Parathyroid adenoma (tissue), 2 donors: ENCODE results near the gene CKS1B.

Experiments
- H2AFZ ChIP-seq: fragments of 300-600 bp; sonication (generic); one replicate; pipeline ENCODE4 v1.7.0; 2017; ENCODE audit warnings: antibody characterized with exemption, mild to moderate bottlenecking
- H3K27ac ChIP-seq: fragments of 300-600 bp; sonication (generic); one replicate; pipeline ENCODE4 v1.7.0; 2017
- H3K27me3 ChIP-seq: fragments of 300-600 bp; sonication (generic); one replicate; pipeline ENCODE4 v1.7.0; 2017; ENCODE audit warnings: low read length; ENCODE audit not compliant: control insufficient read depth, insufficient read depth
- H3K36me3 ChIP-seq: fragments of 300-600 bp; sonication (generic); one replicate; pipeline ENCODE4 v1.7.0; 2017; ENCODE audit warnings: low read length; ENCODE audit not compliant: control insufficient read depth, insufficient read depth
- H3K4me1 ChIP-seq: fragments of 300-600 bp; sonication (generic); one replicate; pipeline ENCODE4 v1.7.0; 2017; ENCODE audit warnings: control low read depth
- H3K4me2 ChIP-seq: fragments of 300-600 bp; sonication (generic); one replicate; pipeline ENCODE4 v1.7.0; 2017; ENCODE audit warnings: low read length
- H3K4me3 ChIP-seq: fragments of 300-600 bp; sonication (generic); one replicate; pipeline ENCODE4 v1.7.0; 2017; ENCODE audit warnings: low read depth, low read length
- H3K79me2 ChIP-seq: fragments of 300-600 bp; sonication (generic); one replicate; pipeline ENCODE4 v1.7.0; 2017; ENCODE audit warnings: control low read depth
- H3K9ac ChIP-seq: fragments of 300-600 bp; sonication (generic); one replicate; pipeline ENCODE4 v1.7.0; 2017; ENCODE audit warnings: mild to moderate bottlenecking
- H3K9me3 ChIP-seq: fragments of 300-600 bp; sonication (generic); one replicate; pipeline ENCODE4 v1.7.0; 2017; ENCODE audit warnings: low read length; ENCODE audit not compliant: control insufficient read depth
- TF ChIP-seq, protein P1 (sequence below): fragments of 300-600 bp; sonication (generic); IDR thresholded peaks from one replicate; pipeline ENCODE4 v1.7.0; 2017; ENCODE audit warnings: antibody characterized with exemption, mild to moderate bottlenecking
- donor health status: primary hyperparathyroidism.

The CKS1B gene

DNA sequence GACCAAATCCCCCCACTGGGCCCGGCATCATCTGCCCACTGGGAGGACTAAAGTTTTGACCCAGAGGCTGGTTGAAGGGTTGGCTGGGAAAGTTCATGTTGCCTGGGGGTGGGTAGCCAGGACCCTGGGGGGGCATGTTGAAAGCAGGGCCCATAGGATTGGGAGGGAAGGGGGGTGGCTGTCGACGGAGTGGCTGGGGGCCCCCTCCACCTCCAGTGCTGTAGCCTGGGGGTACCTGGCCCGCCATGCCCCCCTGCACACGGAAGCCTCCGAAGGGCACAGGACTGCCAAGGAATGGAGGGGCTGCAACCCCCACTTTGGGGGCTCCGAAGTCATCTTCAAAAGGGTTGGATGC lies 15.1 kb upstream of the CKS1B start:
- Histone ChIP-seq H3K79me2 (no peaks in the 10 kb centered on the region), H3K4me3 (no peak overlapping the region), H3K27me3 (no peaks in the 10 kb centered on the region), H3K4me1 (peaks cover 17% of the 10 kb centered on the region), H2AFZ (no peak overlapping the region), H3K27ac (no peak overlapping the region), H3K4me2 (no peak overlapping the region), H3K9me3 (no peaks in the 10 kb centered on the region), H3K9ac (no peak overlapping the region), H3K36me3 (no peaks in the 10 kb centered on the region)
- TF ChIP-seq, protein P1, sequence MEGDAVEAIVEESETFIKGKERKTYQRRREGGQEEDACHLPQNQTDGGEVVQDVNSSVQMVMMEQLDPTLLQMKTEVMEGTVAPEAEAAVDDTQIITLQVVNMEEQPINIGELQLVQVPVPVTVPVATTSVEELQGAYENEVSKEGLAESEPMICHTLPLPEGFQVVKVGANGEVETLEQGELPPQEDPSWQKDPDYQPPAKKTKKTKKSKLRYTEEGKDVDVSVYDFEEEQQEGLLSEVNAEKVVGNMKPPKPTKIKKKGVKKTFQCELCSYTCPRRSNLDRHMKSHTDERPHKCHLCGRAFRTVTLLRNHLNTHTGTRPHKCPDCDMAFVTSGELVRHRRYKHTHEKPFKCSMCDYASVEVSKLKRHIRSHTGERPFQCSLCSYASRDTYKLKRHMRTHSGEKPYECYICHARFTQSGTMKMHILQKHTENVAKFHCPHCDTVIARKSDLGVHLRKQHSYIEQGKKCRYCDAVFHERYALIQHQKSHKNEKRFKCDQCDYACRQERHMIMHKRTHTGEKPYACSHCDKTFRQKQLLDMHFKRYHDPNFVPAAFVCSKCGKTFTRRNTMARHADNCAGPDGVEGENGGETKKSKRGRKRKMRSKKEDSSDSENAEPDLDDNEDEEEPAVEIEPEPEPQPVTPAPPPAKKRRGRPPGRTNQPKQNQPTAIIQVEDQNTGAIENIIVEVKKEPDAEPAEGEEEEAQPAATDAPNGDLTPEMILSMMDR: no peak

DNA sequence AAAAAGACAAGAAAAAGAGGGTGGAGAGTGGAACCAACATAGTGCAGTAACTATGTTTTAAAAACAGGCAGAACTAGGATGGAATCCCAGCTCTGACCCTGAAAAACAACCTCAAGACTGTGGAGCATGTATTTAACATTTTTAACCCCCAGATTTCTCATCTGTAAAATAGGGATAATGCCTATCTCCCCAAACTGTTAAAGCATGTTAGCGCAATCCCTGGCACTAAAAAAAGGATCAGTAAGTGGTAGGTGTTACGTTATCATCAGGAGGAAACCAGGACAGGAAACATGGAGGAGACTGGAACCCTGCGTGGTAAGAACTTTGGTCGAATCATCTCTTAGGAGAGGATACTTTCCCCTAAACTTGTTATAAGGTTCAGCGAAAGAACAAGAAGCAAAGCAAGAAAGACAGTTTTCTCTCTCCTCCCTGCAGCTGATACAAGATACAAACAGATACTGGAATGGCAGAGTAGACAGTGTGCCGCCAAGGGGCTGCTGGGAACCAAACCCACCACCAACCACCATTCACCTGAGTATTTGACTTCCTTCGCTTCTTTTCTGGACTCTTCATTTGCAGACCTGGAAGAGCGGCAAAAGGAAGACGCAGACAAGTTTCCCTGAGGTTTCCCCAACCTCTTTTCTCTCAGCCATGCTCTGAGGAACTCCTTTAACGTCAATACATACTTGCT lies 13.9 kb upstream of the CKS1B start:
- peak overlapping the region; percentile 97 for H3K4me2 ChIP-seq
- TF ChIP-seq, protein P1: no peak
- no peak overlapping the region for H3K9ac ChIP-seq

DNA sequence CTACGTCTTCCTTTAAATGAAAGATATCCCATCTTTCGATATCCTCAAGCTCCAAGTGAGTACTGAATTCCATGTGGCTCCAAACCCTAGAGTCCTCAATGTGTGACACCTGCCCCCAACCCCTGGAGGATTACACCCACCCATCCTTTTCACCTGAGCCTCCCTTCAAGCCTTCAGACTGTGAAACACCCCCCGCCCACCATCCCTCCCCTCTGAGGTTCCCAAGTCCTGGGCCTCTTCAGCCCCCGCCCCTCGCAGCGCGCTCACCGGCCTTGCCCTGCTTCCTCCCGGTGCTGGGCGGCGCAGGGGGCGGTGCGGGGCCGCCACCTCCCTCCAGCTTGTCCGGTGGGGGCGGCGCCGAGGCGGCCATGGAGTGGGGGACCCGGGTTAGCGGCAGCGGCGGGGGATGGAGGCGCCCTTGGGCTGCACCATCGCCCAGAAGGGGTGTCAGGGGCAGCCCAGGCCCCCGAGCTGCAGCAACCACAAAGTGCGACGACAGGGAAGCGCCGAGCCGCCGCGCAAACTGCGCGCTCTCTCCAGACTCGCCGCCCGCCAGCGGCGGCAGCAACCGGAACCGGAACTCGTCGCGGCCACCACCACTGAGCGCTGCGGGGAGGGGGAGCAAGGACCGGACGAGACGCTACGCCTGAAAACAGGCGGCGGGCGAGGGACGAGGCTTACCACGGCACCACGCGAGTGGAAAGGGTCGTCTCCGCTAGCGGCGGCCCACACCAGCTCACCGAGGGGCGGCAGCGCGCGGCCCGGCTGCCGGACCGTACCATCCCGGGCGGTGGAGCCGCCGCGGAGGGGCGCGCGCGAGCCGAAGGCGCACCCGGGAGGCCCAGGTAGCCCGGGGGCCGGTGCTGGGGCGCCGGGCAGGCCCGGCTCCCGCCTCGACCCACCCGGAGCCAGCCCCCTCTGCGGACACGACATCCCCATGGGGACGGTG lies 13.0 kb upstream of the CKS1B start, which contains the start of gene PYGO2:
TSS of gene PYGO2 (minus strand) at position 576 of the 949 bp plus-strand sequence. CDS start at position 370, 206 bp downstream.
- TF ChIP-seq, protein P1: peak; percentile 48
- Histone ChIP-seq H3K4me1 (peaks cover 12% of the 10 kb centered on the region), H3K4me3 (peak within 1 kb of the TSS; percentile 96), H2AFZ (peak within 1 kb of the TSS; percentile 79), H3K27ac (peak within 1 kb of the TSS; percentile 95), H3K36me3 (no peaks in the 10 kb centered on the region), H3K27me3 (no peaks in the 10 kb centered on the region), H3K4me2 (peak within 1 kb of the TSS; percentile 97), H3K9me3 (no peaks in the 10 kb centered on the region), H3K79me2 (no peaks in the 10 kb centered on the region), H3K9ac (peak within 1 kb of the TSS; percentile 73)

More for the DNA sequence above, 13.9 kb upstream of the CKS1B start:
- H3K79me2 ChIP-seq: no peaks in the 10 kb centered on the region
- no peaks in the 10 kb centered on the region for H3K27me3 ChIP-seq
- H2AFZ ChIP-seq: no peak overlapping the region
- no peaks in the 10 kb centered on the region for H3K36me3 ChIP-seq
- H3K9me3 ChIP-seq: no peaks in the 10 kb centered on the region
- peak overlapping the region; percentile 95 for H3K27ac ChIP-seq
- peak overlapping the region; percentile 96 for H3K4me3 ChIP-seq
- H3K4me1 ChIP-seq: peaks cover 12% of the 10 kb centered on the region

DNA sequence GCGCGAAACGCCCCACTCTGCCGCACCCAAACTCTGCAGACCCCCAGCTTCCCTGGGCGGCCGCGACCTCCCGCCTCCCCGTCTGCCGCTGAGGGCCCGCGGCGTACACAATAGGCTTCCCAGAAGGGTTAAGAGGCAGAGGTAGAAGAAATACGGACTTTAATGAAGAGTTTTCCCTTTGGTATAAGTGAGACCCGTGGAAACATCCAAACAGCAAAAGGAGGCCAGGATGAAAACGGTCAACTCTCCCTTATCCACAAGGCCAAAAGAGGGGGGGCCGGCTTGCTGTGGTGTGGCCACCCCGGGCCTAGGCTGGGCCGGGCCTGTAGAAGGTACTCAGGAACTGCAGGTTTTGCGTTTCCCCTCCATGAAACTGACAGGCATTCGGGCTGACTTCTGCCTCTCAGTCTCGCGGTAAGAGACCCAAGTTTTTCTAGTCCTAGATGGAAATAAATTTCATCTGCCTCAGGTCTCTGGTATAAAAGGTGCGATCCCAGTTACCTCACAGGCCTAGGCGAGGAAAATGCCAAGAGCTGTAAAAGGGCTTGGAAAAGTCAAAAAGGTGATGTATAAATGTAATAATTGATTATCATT lies 12.2 kb upstream of the CKS1B start:
- Histone ChIP-seq H3K79me2 (no peaks in the 10 kb centered on the region), H3K9me3 (no peaks in the 10 kb centered on the region), H3K27me3 (no peaks in the 10 kb centered on the region), H3K4me2 (peak overlapping the region; percentile 97), H3K27ac (peak overlapping the region; percentile 95), H3K36me3 (no peaks in the 10 kb centered on the region), H3K4me3 (peak overlapping the region; percentile 96), H2AFZ (peak overlapping the region; percentile 79), H3K9ac (peak overlapping the region; percentile 73), H3K4me1 (peaks cover 12% of the 10 kb centered on the region)
- TF ChIP-seq, protein P1: no peak
